ENCODE results near the gene SNRPB. TPM values are rescaled to one million over a fixed set of nuclear protein-coding genes. Genes with fewer than 3 reads are reported as not detected.

The SNRPB gene
- total and polyA plus RNA-seq, 2 of the 13 experiments (the other 11 are each of a cell fraction or from before 2014, with no cell fraction given), result 473 to 844 TPM

GRCh38 chr20:2470423-2471193 lies at the start of gene SNRPB (continued):
- TF ChIP-seq LRRFIP1 (CRISPR knock-in tag; conservative IDR thresholded peaks at IDR 0.05) (peak; percentile 93), ZNF3 (CRISPR knock-in tag; IDR thresholded peaks at IDR 0.05) (peak; percentile 84; the same call in 1 of the 2 replicates), AGO2 (optimal IDR thresholded peaks at IDR 0.05; ENCODE audit: low read depth, low read length) (peak; percentile 99), XRCC5 (optimal IDR thresholded peaks at IDR 0.05; ENCODE audit: low read length) (peak; percentile 100), ZNF10 (CRISPR knock-in tag; IDR thresholded peaks at IDR 0.05; ENCODE audit: borderline replicate concordance, low read depth) (peak; percentile 70; the same call in 1 of the 2 replicates), SOX13 (IDR thresholded peaks at IDR 0.05) (peak; percentile 69; the same call in 1 of the 2 replicates), SOX13 (CRISPR knock-in tag; conservative IDR thresholded peaks at IDR 0.05 in 1 of 2, IDR thresholded peaks at IDR 0.05 in 1 of 2) (peak; percentile 66 to 91; a peak in 2 of 4 replicates), IKZF1 (IDR thresholded peaks at IDR 0.05) (no peak), ZNF703 (CRISPR knock-in tag; IDR thresholded peaks at IDR 0.05; ENCODE audit: borderline replicate concordance) (peak; percentile 97; the same call in 1 of the 2 replicates), HNF1B (CRISPR knock-in tag; IDR thresholded peaks at IDR 0.05) (peak; percentile 97), JARID2 (CRISPR knock-in tag; IDR thresholded peaks at IDR 0.05; ENCODE audit: insufficient replicate concordance) (peak; percentile 76), ZNF207 (IDR thresholded peaks at IDR 0.05; ENCODE audit: borderline replicate concordance) (no peak), EP300 (IDR thresholded peaks at IDR 0.05; ENCODE audit: low read depth in 2 of 2, low read length in 2 of 2) (peak; percentile 16 to 73; a peak in 2 of 4 replicates), EP300 (CRISPR knock-in tag; IDR thresholded peaks at IDR 0.05; ENCODE audit: borderline replicate concordance) (peak; percentile 84), RCOR2 (CRISPR knock-in tag; IDR thresholded peaks at IDR 0.05) (peak; percentile 89), MLLT10 (CRISPR knock-in tag; IDR thresholded peaks at IDR 0.05) (peak; percentile 92), REXO4 (CRISPR knock-in tag; IDR thresholded peaks at IDR 0.05; ENCODE audit: borderline replicate concordance) (0 out of 2 replicates have a peak, but pooled peaks have one; percentile 26), ZNF367 (CRISPR knock-in tag; IDR thresholded peaks at IDR 0.05; ENCODE audit: borderline replicate concordance) (peak; percentile 96), ELF3 (CRISPR knock-in tag; IDR thresholded peaks at IDR 0.05) (peak; percentile 98), GATAD2A (CRISPR knock-in tag; IDR thresholded peaks at IDR 0.05) (peak; percentile 93), ZNF34 (CRISPR knock-in tag; IDR thresholded peaks at IDR 0.05; ENCODE audit: borderline replicate concordance) (peak; percentile 99), ZBTB49 (CRISPR knock-in tag; IDR thresholded peaks at IDR 0.05; ENCODE audit: borderline replicate concordance) (peak; percentile 96; the same call in 1 of the 2 replicates), ZNF382 (CRISPR knock-in tag; IDR thresholded peaks at IDR 0.05; ENCODE audit: borderline replicate concordance) (no peak), ZNF720 (CRISPR knock-in tag; IDR thresholded peaks at IDR 0.05) (peak; percentile 93)
